Stromal cell of bone marrow (primary cell): Measurements from ENCODE around the gene STRN.
"Not testable (repeated sequence)": the region's sequence is repeated elsewhere in the genome, so short reads cannot be mapped to it uniquely, and the experiment has no call there.

Source experiments
- DNase-seq: peaks from one replicate; pipeline ENCODE4 v3.0.0-alpha.2; 2012; ENCODE audit warnings: low read depth

Gene STRN

GRCh38 chr2:36911012-36911411 lies 55.3 kb downstream of the STRN start:
- no peak for DNase-seq

- no peak for DNase-seq
Observed at GRCh38 chr2:36906277-36906676, 60.1 kb downstream of the STRN start.

- DNase-seq: no peak
Observed at GRCh38 chr2:36904636-36905035, 61.7 kb downstream of the STRN start.

GRCh38 chr2:36902385-36903120 lies 63.8 kb downstream of the STRN start:
- DNase-seq: no peak

- no peak for DNase-seq
Observed at GRCh38 chr2:36892805-36893204, 73.5 kb downstream of the STRN start.

- DNase-seq: peak; percentile 81
Observed at GRCh38 chr2:36889795-36890194, 76.5 kb downstream of the STRN start.

DNA sequence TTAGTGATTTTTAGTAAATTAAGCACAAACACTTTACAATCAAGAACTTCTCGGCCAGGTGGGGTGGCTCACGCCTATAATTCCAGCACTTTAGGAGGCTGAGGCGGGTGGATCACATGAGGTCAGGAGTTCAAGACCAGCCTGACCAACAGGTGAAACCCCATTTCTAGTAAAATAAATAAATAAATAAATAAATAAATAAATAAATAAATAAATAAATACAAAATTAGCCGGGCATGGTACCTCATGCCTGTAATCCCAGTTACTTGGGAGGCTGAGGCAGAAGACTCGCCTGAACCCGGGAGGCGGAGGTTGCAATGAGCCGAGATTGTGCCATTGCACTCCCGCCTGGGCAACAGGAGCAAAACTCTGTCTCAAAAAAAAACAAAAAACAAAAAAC lies 79.2 kb downstream of the STRN start:
- not testable (repeated sequence) for DNase-seq

- no peak for DNase-seq
Observed at GRCh38 chr2:36886664-36887063, 79.7 kb downstream of the STRN start.

DNA sequence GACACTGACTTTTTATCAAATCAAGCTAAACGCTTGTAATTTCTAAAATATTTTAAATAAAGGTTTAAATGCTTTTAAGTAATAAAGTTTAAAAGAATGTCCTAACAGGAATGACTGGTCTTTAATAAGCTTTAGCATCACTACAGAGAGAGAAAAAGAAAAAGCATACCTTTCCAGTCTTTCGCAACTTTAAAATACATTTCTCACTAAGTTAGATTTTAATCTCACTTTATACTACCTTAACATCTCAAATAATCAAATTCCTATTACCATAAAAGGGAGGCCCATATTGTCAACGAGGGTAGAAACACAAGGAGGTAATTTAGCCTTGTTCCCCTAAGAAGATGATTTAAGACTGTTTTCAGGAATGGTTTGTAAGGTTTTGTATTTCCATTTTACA lies 80.7 kb downstream of the STRN start:
- no peak for DNase-seq

- no peak for DNase-seq
Observed at GRCh38 chr2:36882532-36882931, 83.8 kb downstream of the STRN start.

GRCh38 chr2:36881816-36882215 lies 84.5 kb downstream of the STRN start:
- no peak for DNase-seq

GRCh38 chr2:36878429-36878828 lies 87.9 kb downstream of the STRN start:
- DNase-seq: no peak

- DNase-seq: no peak
Observed at GRCh38 chr2:36871068-36871707, 95.1 kb downstream of the STRN start.

- DNase-seq: no peak
Observed at GRCh38 chr2:36869606-36870005, 96.7 kb downstream of the STRN start.

DNA sequence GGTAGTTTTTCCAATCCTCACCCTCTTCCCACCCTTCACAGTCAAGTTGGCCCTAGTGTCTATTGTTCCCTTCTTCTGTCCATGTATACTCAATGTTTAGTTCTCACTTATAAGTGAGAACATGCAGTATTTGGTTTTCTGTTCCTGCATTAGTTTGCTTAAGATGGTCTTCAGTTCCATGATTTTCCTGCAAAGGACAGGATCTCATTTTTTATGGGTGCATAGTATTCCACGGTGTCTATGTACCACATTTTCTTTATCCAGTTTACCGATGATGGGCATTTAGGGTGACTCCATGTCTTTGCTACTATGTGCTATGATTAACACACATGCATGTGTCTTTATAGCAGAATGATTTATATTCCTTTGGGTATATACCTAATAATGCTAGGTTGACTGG lies 104.4 kb downstream of the STRN start:
- DNase-seq: no peak

DNA sequence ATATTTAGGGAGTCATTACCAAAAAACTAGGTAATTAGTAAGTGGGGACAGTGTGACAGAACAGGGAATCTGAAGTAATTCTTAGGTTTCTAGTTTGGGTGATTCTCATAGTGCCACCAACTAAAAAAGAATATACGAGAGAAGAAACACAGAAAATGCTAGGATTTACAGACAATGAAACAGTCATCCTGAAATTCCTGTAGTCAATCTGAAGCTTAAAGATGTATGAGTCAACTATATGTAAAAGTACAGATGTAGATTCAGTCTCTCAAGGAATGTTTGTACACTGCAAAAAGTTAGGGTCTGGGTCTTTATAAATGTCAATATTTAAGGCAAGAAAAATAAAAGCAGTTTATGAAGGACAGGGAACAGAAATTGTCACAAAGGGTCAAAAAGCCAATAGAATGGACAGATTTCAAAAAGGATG lies 107.0 kb downstream of the STRN start:
- DNase-seq: no peak

- DNase-seq: no peak
Observed at GRCh38 chr2:36858551-36859365, 107.6 kb downstream of the STRN start.

DNA sequence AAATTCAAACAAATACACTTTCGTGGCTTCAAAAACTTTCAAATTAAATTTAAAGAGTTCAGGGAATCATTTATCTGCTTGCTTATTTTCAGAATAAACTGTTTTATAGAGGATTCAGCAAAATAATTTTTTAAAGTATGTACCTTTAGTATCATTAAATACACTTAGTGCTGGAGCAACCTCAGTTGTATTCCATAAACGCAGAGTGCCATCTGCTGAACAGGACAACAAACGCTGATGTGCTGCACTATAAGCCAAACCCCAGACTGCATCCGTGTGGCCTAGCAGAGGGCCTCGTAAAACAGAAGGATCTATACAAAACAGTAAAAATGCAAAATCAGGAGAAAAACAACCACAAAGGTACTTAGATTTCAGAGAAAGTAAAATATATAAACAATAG lies 108.6 kb downstream of the STRN start:
- DNase-seq: no peak

DNA sequence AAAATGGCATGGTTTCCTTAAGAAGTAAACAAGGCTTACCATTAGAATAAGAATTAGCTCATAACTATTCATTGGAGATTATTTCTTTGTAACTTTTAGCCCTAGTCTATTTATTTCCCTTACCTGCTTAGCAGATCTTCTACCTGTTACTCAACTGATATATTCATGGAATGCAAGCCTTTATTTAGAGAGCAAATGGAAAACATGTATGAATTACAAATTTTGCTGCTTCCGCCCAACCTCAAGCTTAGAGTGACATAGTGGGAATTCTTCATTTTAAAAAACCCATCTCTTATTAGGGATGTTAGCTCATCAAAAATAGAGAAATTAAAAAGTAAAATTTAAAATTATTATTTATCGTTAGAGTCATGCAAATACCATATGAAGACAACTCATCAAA lies 110.9 kb downstream of the STRN start:
- no peak for DNase-seq

GRCh38 chr2:36854241-36854640 lies 112.1 kb downstream of the STRN start:
- DNase-seq: no peak

- no peak for DNase-seq
Observed at GRCh38 chr2:36849265-36849664, 117.1 kb downstream of the STRN start.

DNA sequence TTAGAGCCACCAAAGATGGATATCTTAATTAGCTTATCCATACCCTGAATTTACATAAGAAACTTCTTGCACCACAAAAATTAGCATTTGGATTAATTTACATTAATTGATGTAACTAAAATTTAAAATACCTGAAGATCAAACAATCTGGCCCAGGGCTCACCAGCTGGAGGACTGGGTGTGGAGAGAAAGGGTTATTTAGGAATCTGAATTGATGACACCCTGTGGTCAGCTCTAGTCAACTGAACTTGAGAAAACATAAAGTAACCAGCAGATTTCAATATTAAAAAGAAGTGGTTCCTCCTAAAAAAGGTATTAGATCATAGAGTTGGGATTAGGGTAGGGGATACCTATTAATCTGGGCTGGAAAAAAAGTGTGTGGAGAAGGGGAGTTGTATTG lies 122.5 kb downstream of the STRN start:
- DNase-seq: no peak

- DNase-seq: no peak
Observed at GRCh38 chr2:36839976-36840617, 126.2 kb downstream of the STRN start.
